ENCODE results near the gene SMPD4.
"Not testable (repeated sequence)": the region's sequence is repeated elsewhere in the genome, so short reads cannot be mapped to it uniquely, and the experiment has no call there.

The SMPD4 gene, protein sequence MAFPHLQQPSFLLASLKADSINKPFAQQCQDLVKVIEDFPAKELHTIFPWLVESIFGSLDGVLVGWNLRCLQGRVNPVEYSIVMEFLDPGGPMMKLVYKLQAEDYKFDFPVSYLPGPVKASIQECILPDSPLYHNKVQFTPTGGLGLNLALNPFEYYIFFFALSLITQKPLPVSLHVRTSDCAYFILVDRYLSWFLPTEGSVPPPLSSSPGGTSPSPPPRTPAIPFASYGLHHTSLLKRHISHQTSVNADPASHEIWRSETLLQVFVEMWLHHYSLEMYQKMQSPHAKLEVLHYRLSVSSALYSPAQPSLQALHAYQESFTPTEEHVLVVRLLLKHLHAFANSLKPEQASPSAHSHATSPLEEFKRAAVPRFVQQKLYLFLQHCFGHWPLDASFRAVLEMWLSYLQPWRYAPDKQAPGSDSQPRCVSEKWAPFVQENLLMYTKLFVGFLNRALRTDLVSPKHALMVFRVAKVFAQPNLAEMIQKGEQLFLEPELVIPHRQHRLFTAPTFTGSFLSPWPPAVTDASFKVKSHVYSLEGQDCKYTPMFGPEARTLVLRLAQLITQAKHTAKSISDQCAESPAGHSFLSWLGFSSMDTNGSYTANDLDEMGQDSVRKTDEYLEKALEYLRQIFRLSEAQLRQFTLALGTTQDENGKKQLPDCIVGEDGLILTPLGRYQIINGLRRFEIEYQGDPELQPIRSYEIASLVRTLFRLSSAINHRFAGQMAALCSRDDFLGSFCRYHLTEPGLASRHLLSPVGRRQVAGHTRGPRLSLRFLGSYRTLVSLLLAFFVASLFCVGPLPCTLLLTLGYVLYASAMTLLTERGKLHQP

DNA sequence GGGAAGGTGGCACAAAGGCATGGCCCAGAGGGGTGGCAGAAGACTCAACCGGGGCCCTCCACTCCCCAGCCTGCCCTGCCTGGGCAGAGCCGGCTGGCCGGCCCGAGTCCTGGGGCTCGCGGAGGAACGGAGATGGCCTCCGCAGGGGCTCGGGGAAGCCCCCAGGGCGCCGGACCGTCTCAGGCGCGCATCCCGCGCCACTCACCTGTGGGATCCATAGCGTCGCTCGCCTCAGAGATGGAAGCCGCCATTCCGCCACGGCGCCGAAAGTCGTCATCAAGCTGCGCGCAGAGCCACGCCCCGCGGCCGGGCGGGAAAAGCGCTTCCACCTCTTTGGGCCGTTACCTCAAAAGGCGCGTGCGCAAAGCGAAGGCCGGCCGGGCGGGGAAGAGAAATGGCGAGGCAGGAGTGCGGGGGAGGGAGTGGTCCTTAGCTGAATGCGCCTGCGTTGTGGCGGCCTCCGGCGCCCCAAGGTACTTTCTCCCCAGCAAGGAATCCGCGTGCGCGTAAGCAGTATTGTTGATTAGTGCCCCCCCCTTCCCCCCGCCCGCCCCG is at the start of gene SMPD4:
Gene SMPD4 (minus strand): TSS at position 278 of the 555 bp plus-strand sequence. CDS start 5,010 bp downstream, outside the sequence.
- DNase-seq (ENCODE audit: low spot score), result peak; percentile 90

- not testable (repeated sequence) for DNase-seq (ENCODE audit: low spot score)
Observed at GRCh38 chr2:130230907-130231306, 49.5 kb upstream of the SMPD4 start.

DNA sequence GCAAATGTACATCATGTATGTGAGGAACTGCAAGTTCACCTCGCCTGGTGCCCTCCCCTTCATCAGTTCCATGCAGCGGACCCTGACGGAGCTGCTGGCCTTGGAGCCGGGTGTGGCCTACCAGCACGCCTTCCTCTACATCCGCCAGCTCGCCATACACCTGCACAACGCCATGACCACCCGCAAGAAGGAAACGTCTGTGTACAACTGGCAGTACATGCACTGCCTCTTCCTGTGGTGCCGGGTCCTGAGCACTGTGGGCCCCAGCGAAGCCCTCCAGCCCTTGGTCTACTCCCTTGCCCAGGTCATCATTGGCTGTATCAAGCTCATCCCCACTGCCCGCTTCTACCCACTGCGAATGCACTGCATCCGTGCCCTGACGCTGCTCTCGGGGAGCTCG is 49.0 kb upstream of the SMPD4 start:
- not testable (repeated sequence) for DNase-seq (ENCODE audit: low spot score)

- DNase-seq (ENCODE audit: low spot score), result not testable (repeated sequence)
Observed at GRCh38 chr2:130229161-130229510, 47.7 kb upstream of the SMPD4 start.

DNA sequence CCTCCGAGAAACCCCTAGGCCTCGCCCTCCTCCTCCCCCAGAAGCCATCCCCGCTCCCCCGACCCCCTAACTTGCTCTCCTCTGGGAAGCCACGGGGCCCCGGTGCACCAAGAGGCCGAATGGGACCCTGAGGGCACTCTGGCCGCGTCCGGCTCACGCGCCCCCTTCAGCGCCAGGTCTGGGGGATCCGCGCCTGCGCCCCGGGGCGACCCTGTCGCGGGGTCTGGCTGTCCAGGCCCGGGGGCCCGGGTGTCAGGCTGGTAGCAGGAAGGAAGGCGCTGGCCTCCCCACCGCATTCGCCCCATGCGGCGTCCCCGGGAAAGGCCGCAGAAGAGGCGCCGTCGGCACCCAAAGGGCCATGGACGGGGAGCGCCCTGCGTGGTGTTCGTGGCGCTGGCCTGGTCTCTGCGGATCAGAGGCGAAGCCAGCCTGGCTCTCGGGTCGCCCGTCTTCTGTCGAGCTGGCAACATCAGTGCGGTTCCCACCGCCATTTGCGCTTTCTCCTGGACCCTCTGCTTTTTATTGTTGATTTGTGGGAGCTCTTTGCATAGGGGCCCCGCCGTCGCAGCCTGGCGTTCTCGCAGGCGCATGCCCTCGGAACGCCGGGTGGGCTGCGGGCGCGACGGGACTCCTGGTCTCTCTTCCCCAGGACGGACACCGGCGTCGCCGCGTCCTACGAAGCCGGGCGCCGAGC is 47.2 kb upstream of the SMPD4 start:
- DNase-seq (ENCODE audit: low spot score), result not testable (repeated sequence)

- not testable (repeated sequence) for DNase-seq (ENCODE audit: low spot score)
Observed at GRCh38 chr2:130228005-130228404, 46.6 kb upstream of the SMPD4 start.

GRCh38 chr2:130222523-130222922 is 41.1 kb upstream of the SMPD4 start:
- DNase-seq (ENCODE audit: low spot score), result not testable (repeated sequence)

- DNase-seq (ENCODE audit: low spot score), result not testable (repeated sequence)
Observed at GRCh38 chr2:130220505-130220904, 39.1 kb upstream of the SMPD4 start.

DNA sequence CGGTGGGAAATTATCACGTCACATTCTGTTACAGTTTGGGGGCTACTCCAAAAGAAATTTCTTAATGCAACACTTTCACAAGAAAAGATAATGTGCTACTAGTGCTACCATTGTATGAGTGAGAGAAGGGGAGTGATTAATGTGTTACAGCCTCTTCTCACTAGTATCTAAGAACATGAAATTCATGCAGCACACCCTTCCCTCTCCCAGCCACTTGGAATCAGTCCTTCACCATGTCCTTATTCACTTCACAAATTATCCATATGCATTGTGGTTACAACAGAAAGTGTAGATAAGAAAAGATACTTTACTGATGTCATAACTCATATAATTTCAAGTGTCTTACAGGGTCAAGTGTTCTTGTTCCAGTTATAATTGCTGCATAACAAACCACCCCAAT is 37.7 kb upstream of the SMPD4 start:
- DNase-seq (ENCODE audit: low spot score), result not testable (repeated sequence)

DNA sequence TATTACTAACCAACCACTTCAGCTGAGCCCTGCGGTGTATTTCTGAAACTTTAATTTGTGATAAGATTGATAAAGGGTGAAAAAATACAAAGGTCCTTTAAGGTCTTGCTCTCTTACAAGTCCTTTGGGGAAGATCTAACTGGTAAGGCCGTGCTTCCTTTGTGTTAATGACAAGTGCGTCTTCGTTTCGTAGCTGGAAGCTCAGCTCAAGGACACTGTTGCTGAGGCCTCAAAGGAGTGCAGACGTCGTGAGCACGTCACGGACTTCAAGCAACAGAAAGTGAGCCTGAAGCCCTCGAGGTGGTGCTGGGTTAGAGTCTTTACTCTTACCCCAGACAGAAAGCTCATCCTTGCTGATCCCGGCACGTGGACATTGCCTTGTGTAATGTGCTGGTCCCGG is 25.6 kb upstream of the SMPD4 start:
- not testable (repeated sequence) for DNase-seq (ENCODE audit: low spot score)

- not testable (repeated sequence) for DNase-seq (ENCODE audit: low spot score)
Observed at GRCh38 chr2:130203150-130203549, 21.7 kb upstream of the SMPD4 start.

DNA sequence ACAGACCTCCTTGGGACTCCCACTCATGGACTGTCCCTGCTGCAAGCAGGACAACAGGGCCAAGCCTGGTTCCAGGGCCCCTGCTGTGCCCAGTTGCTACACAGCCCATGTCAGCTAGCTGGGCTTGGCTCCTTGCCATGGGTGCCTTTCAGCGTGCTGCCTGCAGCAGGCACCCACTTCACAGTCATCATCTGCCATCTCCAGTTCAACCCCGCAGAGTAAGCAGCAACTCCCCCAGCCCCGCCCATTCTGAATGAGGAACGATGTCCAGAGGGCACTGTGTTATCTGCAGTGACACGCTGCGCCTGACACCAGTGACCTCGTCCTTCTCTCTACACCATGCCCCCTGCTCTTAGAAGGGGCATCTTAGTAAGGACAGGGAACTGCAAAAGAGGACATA is 21.1 kb upstream of the SMPD4 start:
- not testable (repeated sequence) for DNase-seq (ENCODE audit: low spot score)

DNA sequence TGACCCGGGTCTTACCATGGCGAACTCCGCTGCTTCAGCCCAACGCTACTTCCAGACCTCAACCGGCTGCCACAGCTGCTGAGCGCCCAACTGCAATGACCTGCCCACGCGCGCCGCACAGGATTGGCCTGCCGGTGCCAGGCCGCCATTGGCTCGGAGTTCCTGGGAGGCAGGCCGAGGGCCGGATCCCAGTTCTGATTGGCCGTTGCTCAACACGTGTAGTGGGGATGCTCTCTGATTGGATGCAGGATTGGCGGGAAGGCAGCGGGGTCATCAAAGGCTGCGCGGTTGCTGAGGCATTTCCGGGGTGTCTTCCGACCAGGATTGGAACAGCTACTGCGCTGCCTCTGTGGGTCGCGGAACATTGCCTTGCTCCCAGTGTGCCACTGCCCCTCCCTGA is 16.9 kb upstream of the SMPD4 start, which contains the start of gene TUBA3E:
Gene TUBA3E (minus strand): TSS at position 97 of the 400 bp plus-strand sequence. CDS start 79 bp downstream, at position 18.
- no peak for DNase-seq (ENCODE audit: low spot score)

- not testable (repeated sequence) for DNase-seq (ENCODE audit: low spot score)
Observed at GRCh38 chr2:130196052-130196451, 14.7 kb upstream of the SMPD4 start.

GRCh38 chr2:130195089-130195635 is 13.8 kb upstream of the SMPD4 start:
- not testable (repeated sequence) for DNase-seq (ENCODE audit: low spot score)

GRCh38 chr2:130193824-130194223 is 12.4 kb upstream of the SMPD4 start:
- DNase-seq (ENCODE audit: low spot score), result not testable (repeated sequence)

GRCh38 chr2:130192451-130192850 is 11.0 kb upstream of the SMPD4 start:
- DNase-seq (ENCODE audit: low spot score), result not testable (repeated sequence)

- DNase-seq (ENCODE audit: low spot score), result not testable (repeated sequence)
Observed at GRCh38 chr2:130191319-130191718, 9.9 kb upstream of the SMPD4 start.

DNA sequence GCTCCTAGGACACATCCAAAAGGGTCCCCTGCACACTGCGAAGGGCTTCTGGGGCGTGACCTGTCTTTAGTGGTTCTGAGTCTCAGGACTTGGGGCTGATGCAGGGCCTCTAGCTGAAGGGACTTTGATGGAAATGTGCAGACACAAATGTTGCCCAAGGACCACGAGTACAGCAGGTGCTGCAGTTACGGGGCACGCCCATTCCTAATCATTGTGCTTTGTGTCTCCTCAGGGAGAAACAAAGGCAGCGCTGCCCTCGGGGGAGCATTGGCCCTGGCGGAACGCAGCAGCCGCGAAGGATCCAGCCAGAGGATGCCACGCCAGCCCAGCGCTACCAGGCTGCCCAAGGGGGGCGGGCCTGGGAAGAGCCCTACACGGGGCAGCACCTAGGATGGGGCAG is 8.8 kb upstream of the SMPD4 start:
- no peak for DNase-seq (ENCODE audit: low spot score)

- DNase-seq (ENCODE audit: low spot score), result not testable (repeated sequence)
Observed at GRCh38 chr2:130188958-130189357, 7.6 kb upstream of the SMPD4 start.

Data from germinal center (tissue), 1 donor.